ENCODE results near the gene GRK5.
A peak's percentile ranks its signal among the peaks of the same experiment; 100 is the strongest.
"Not testable (repeated sequence)": the region's sequence is repeated elsewhere in the genome, so short reads cannot be mapped to it uniquely, and the experiment has no call there.

GRK5 gene

GRCh38 chr10:119222966-119223386, 15.6 kb downstream of the GRK5 start:
- no peak for DNase-seq

GRCh38 chr10:119225083-119225658, 17.8 kb downstream of the GRK5 start:
- DNase-seq, result no peak

- DNase-seq, result no peak
Measured at GRCh38 chr10:119227825-119228224, 20.5 kb downstream of the GRK5 start.

- DNase-seq, result no peak
Measured at GRCh38 chr10:119231654-119232053, 24.3 kb downstream of the GRK5 start.

GRCh38 chr10:119232439-119232838, 25.1 kb downstream of the GRK5 start:
- not testable (repeated sequence) for DNase-seq

- no peak for DNase-seq
Measured at GRCh38 chr10:119233123-119233820, 25.9 kb downstream of the GRK5 start.

- no peak for DNase-seq
Measured at GRCh38 chr10:119233821-119234220, 26.4 kb downstream of the GRK5 start.

GRCh38 chr10:119235356-119235755, 28.0 kb downstream of the GRK5 start:
- DNase-seq, result no peak

- peak in 2 of 6 experiments; percentile 4 to 17 for DNase-seq
Measured at GRCh38 chr10:119237722-119238436, 30.5 kb downstream of the GRK5 start.

- no peak for DNase-seq
Measured at GRCh38 chr10:119238577-119238976, 31.2 kb downstream of the GRK5 start.

GRCh38 chr10:119239015-119239414, 31.6 kb downstream of the GRK5 start:
- DNase-seq, result not testable (repeated sequence)

GRCh38 chr10:119239630-119240029, 32.3 kb downstream of the GRK5 start:
- not testable (repeated sequence) for DNase-seq

GRCh38 chr10:119241066-119241465, 33.7 kb downstream of the GRK5 start:
- no peak for DNase-seq

- no peak for DNase-seq
Measured at GRCh38 chr10:119242186-119242585, 34.8 kb downstream of the GRK5 start.

GRCh38 chr10:119243488-119243887, 36.1 kb downstream of the GRK5 start:
- no peak for DNase-seq

GRCh38 chr10:119243967-119244366, 36.6 kb downstream of the GRK5 start:
- no peak for DNase-seq

- no peak for DNase-seq
Measured at GRCh38 chr10:119245272-119245671, 37.9 kb downstream of the GRK5 start.

GRCh38 chr10:119246862-119247549, 39.6 kb downstream of the GRK5 start:
- no peak for DNase-seq

- no peak for DNase-seq
Measured at GRCh38 chr10:119247550-119247894, 40.2 kb downstream of the GRK5 start.

GRCh38 chr10:119248184-119248583, 40.8 kb downstream of the GRK5 start:
- no peak for DNase-seq

- no peak for DNase-seq
Measured at GRCh38 chr10:119248681-119249080, 41.3 kb downstream of the GRK5 start.

- DNase-seq, result no peak
Measured at GRCh38 chr10:119250641-119251314, 43.4 kb downstream of the GRK5 start.

- DNase-seq, result no peak
Measured at GRCh38 chr10:119251315-119251708, 43.9 kb downstream of the GRK5 start.
